OCI-LY7 (cell line): ENCODE data around the gene TTC28. TPM values are rescaled to one million over a fixed set of nuclear protein-coding genes. Genes with fewer than 3 reads are reported as not detected.

ENCODE experiments used
- BruUV-seq: library from RNA; stranded (reverse); fragments of 400-500 nt; replicated peaks from 2 replicates; lab custom pipeline; 2021; lab: Mats Ljungman, UMichigan
- CTCF ChIA-PET: fragments of 300-600 bp; sonication (Branson Sonifier 250); formaldehyde crosslinking; loops from one replicate; lab custom pipeline; 2022; ENCODE audit warnings: antibody characterized with exemption; ENCODE audit not compliant: unreplicated experiment; lab: Charles Lee
- POLR2A ChIA-PET: fragments of 300-600 bp; sonication (Branson Sonifier 250); formaldehyde crosslinking; loops from one replicate; lab custom pipeline; 2022; ENCODE audit warnings: antibody characterized with exemption; lab: Charles Lee
- DNase-seq: peaks from one replicate; pipeline ENCODE4 v3.0.0-alpha.2; 2015; ENCODE audit warnings: low spot score
- H2AFZ ChIP-seq: fragments of 200-600 bp; sonication (generic), shearing (Covaris generic); 2 replicates; pipeline ENCODE4 v1.6.1; 2014; ENCODE audit warnings: mild to moderate bottlenecking, antibody characterized with exemption, low read length, moderate library complexity
- H3K27ac ChIP-seq: fragments of 200-600 bp; sonication (generic); 2 replicates; pipeline ENCODE4 v1.5.1; 2014; ENCODE audit warnings: mixed run types, low read depth, mild to moderate bottlenecking, moderate library complexity, low read length, inconsistent platforms; ENCODE audit not compliant: poor library complexity, severe bottlenecking
- H3K36me3 ChIP-seq: fragments of 200-600 bp; sonication (generic); 2 replicates; pipeline ENCODE4 v1.6.1; 2014; ENCODE audit warnings: mild to moderate bottlenecking, antibody characterized with exemption, low read length, moderate library complexity, mixed read lengths; ENCODE audit not compliant: insufficient read depth
- H3K4me1 ChIP-seq: fragments of 200-600 bp; sonication (generic); 2 replicates; pipeline ENCODE4 v1.5.1; 2014; ENCODE audit warnings: mild to moderate bottlenecking, low read length; ENCODE audit not compliant: insufficient read depth, poor library complexity, severe bottlenecking
- H3K4me2 ChIP-seq: fragments of 200-600 bp; sonication (generic); 2 replicates; pipeline ENCODE4 v1.6.1; 2014; ENCODE audit warnings: mild to moderate bottlenecking, low read length
- H3K4me3 ChIP-seq: fragments of 200-600 bp; sonication (generic); 2 replicates; pipeline ENCODE4 v1.5.1; 2014; ENCODE audit warnings: mild to moderate bottlenecking, low read depth, low read length; ENCODE audit not compliant: poor library complexity, severe bottlenecking
- H3K79me2 ChIP-seq: fragments of 200-600 bp; sonication (generic); 2 replicates; pipeline ENCODE4 v1.6.1; 2016; ENCODE audit warnings: low read depth, mild to moderate bottlenecking, low read length, moderate library complexity, mixed read lengths; ENCODE audit not compliant: insufficient read depth
- H3K9me2 ChIP-seq: fragments of 200-600 bp; sonication (generic); 2 replicates; pipeline ENCODE4 v1.6.1; 2016; ENCODE audit warnings: mild to moderate bottlenecking, low read length, mixed read lengths; ENCODE audit not compliant: insufficient read depth
- H3K9me3 ChIP-seq: fragments of 200-600 bp; sonication (generic); 2 replicates; pipeline ENCODE4 v1.6.1; 2014; ENCODE audit warnings: mild to moderate bottlenecking, mixed run types, low read length, mixed read lengths
- H4K20me1 ChIP-seq: fragments of 200-600 bp; sonication (generic); 2 replicates; pipeline ENCODE4 v1.6.1; 2014; ENCODE audit warnings: mild to moderate bottlenecking, antibody characterized with exemption, low read length, moderate library complexity, mixed read lengths; ENCODE audit not compliant: insufficient read depth
- EZH2phosphoT487 ChIP-seq: fragments of 200-600 bp; sonication (generic); IDR thresholded peaks from 2 replicates; pipeline ENCODE4 v1.6.1; 2018; ENCODE audit warnings: low read depth, borderline replicate concordance, mild to moderate bottlenecking, mixed run types, antibody characterized with exemption, low read length, moderate library complexity, mixed read lengths
- intact Hi-C: fragments of 100-400 bp; cut with micrococcal nuclease; formaldehyde crosslinking; loops from one replicate; pipeline ENCODE4 v1.10.0; 2022; ENCODE audit not compliant: unreplicated experiment
- total RNA-seq, 2 experiments: library from RNA; depleted of rRNA in 1 of 2; stranded (reverse); fragments of >200 nt in 1 of 2; shearing (Covaris generic) in 1 of 2; gene quantifications; 2 replicates each; pipeline ENCODE4 v1.2.3, GENCODE V29; 2014 to 2022
- TF ChIP-seq, protein P1 (sequence below): fragments of 200-600 bp; sonication (generic); conservative IDR thresholded peaks from 2 replicates; pipeline ENCODE4 v1.5.1; 2014; ENCODE audit warnings: mild to moderate bottlenecking, antibody characterized with exemption, low read length, moderate library complexity, mixed read lengths

TTC28 gene
- total RNA-seq, 2 experiments from 2014 or later, result under 0.01 to 0.55 TPM

DNA sequence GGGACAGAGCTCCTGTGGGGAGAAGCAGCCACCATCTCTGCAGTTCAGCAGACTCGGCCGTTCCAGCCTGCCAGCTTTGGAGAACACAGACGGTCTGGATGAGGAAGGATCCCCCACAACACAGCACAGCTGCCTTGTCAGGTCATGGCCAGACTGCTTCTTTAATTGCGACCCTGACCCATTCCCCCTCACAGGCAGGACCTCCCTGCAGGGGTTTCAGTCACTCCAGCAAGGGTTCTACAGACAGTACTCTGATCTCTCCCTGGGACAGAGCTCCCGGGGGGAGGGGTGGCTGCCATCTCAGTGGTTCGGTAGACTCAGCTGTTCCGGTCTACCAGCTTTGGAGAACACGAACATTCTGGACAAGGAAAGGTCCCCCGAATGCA, 173.5 kb downstream of the TTC28 start:
- H3K27ac ChIP-seq, result no peak overlapping the region
- BruUV-seq, result no TSS peak
- H3K36me3 ChIP-seq, result no peaks in the 10 kb centered on the region
- CTCF ChIA-PET, result no interaction called here
- no peaks in the 10 kb centered on the region for H3K4me1 ChIP-seq
- H3K4me2 ChIP-seq, result no peak overlapping the region
- no peak for DNase-seq
- TF ChIP-seq EZH2phosphoT487, result no peak
- TF ChIP-seq, protein P1, sequence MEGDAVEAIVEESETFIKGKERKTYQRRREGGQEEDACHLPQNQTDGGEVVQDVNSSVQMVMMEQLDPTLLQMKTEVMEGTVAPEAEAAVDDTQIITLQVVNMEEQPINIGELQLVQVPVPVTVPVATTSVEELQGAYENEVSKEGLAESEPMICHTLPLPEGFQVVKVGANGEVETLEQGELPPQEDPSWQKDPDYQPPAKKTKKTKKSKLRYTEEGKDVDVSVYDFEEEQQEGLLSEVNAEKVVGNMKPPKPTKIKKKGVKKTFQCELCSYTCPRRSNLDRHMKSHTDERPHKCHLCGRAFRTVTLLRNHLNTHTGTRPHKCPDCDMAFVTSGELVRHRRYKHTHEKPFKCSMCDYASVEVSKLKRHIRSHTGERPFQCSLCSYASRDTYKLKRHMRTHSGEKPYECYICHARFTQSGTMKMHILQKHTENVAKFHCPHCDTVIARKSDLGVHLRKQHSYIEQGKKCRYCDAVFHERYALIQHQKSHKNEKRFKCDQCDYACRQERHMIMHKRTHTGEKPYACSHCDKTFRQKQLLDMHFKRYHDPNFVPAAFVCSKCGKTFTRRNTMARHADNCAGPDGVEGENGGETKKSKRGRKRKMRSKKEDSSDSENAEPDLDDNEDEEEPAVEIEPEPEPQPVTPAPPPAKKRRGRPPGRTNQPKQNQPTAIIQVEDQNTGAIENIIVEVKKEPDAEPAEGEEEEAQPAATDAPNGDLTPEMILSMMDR, result no peak
- H3K9me3 ChIP-seq, result no peaks in the 10 kb centered on the region
- H4K20me1 ChIP-seq, result no peaks in the 10 kb centered on the region
- POLR2A ChIA-PET, result no interaction called here
- H3K4me3 ChIP-seq, result no peak overlapping the region
- no peak overlapping the region for H2AFZ ChIP-seq
- intact Hi-C loops, result no loop called here
- no peaks in the 10 kb centered on the region for H3K79me2 ChIP-seq
- no peaks in the 10 kb centered on the region for H3K9me2 ChIP-seq

DNA sequence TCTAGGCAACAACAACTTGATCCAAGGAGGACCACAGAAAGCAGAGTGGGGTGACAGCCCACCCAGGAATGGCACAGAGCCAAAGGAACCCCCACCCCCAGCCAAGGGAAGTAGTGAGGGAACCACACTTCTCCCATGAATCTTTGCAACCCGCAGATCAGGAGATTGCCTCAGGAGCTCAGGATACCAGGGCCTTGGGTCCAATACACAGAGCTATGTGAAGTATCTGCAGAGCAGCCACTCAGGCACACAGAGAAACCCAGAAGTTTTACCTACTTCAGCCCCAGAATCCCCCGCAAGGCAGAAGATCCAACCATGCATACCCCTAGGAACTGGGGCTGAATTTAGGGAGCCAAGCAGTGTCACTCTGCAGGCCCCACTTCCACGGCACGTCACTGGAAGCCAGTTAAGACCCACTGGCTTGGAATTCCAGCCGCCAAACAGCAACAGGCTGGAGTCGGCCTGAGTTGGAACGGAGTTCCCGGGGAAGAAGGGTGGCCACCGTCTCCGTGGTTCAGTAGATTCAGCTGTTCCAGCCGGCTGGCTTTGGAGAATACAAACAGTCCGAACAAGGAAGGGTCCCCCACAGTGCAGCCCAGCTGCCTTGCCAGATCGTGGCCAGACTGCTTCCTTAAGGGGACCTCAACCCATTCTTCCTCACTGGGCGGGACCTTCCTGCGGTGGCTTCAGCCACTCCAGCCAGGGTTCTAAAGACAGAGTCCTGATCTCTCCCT, 174.1 kb downstream of the TTC28 start:
- ChIA-PET CTCF (no interaction called here), POLR2A (no interaction called here)
- no peaks in the 10 kb centered on the region for H3K79me2 ChIP-seq
- H3K4me2 ChIP-seq, result no peak overlapping the region
- no peak overlapping the region for H2AFZ ChIP-seq
- TF ChIP-seq, protein P1, result no peak
- no peak for TF ChIP-seq EZH2phosphoT487
- no peaks in the 10 kb centered on the region for H3K36me3 ChIP-seq
- no peaks in the 10 kb centered on the region for H4K20me1 ChIP-seq
- H3K9me2 ChIP-seq, result no peaks in the 10 kb centered on the region
- no peaks in the 10 kb centered on the region for H3K4me1 ChIP-seq
- H3K9me3 ChIP-seq, result no peaks in the 10 kb centered on the region
- no peak overlapping the region for H3K27ac ChIP-seq
- intact Hi-C loops, result no loop called here
- no TSS peak for BruUV-seq
- H3K4me3 ChIP-seq, result no peak overlapping the region
- DNase-seq, result no peak

DNA sequence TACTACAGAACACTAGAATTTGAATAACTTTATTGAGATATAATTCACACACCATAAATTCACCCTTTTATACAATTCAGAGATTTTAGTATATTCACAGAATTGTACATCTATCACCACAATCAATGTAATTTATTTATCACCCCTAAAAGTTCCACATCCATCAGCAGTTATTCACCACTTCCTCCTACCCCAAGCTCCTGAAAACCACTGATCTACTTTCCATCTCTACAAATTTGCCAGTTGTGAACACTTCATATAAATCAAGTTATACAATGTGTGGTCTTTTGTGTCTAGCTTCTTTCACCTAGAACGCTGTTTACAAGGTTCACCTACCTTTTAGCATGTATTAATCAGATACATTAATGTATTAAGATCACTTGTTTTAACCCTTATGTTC, 179.6 kb downstream of the TTC28 start:
- intact Hi-C loops, result no loop called here
- Histone ChIP-seq H3K36me3 (no peaks in the 10 kb centered on the region), H4K20me1 (no peaks in the 10 kb centered on the region), H3K27ac (no peak overlapping the region), H3K4me3 (no peak overlapping the region), H3K9me2 (no peaks in the 10 kb centered on the region), H3K79me2 (no peaks in the 10 kb centered on the region), H3K4me2 (no peak overlapping the region), H3K9me3 (no peaks in the 10 kb centered on the region), H2AFZ (no peak overlapping the region), H3K4me1 (no peaks in the 10 kb centered on the region)
- ChIA-PET POLR2A (interaction anchor here (0.6 kb wide), 1 partner anchor 765 kb away, joined by 5 read pairs; no protein-coding TSS in a partner anchor), CTCF (no interaction called here)
- no peak for DNase-seq
- TF ChIP-seq, protein P1, result no peak
- TF ChIP-seq EZH2phosphoT487, result no peak
- no TSS peak for BruUV-seq
